Loucy (cell line): ENCODE measurements around the gene FLNA.
"Not testable (repeated sequence)": the region's sequence is repeated elsewhere in the genome, so short reads cannot be mapped to it uniquely, and the experiment has no call there.

ENCODE experiments used
- EZH2phosphoT487 ChIP-seq: fragments of 200-600 bp; IDR thresholded peaks from 2 replicates; pipeline ENCODE4 v1.6.1; 2018; ENCODE audit warnings: antibody characterized with exemption, mild to moderate bottlenecking, moderate library complexity, borderline replicate concordance
- TF ChIP-seq, protein P1 (sequence below): fragments of 200-600 bp; sonication (generic); conservative IDR thresholded peaks from 2 replicates; pipeline ENCODE4 v1.5.1; 2014; ENCODE audit warnings: mild to moderate bottlenecking, antibody characterized with exemption, low read length

DNA sequence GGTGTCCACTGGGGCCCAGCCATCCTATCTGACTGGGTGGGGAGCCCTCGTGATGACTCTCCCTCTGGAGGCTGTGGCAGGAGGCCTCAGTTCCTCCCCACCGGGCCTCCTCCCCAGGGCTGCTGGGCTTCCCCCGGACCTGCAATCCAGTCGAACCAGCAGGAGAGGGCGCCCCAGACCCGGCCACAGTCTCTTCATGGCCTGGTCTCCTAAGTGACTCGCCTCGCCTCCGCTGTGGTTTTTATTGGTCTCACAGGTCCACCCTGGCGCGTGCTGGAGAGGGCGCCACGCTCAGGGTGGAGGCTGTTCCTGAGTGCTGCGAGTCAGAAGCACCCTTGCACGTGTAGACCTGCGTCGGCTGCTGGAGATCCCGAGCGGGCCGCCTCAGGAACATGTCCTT is 30.8 kb downstream of the FLNA start:
- not testable (repeated sequence) for TF ChIP-seq EZH2phosphoT487
- TF ChIP-seq, protein P1, sequence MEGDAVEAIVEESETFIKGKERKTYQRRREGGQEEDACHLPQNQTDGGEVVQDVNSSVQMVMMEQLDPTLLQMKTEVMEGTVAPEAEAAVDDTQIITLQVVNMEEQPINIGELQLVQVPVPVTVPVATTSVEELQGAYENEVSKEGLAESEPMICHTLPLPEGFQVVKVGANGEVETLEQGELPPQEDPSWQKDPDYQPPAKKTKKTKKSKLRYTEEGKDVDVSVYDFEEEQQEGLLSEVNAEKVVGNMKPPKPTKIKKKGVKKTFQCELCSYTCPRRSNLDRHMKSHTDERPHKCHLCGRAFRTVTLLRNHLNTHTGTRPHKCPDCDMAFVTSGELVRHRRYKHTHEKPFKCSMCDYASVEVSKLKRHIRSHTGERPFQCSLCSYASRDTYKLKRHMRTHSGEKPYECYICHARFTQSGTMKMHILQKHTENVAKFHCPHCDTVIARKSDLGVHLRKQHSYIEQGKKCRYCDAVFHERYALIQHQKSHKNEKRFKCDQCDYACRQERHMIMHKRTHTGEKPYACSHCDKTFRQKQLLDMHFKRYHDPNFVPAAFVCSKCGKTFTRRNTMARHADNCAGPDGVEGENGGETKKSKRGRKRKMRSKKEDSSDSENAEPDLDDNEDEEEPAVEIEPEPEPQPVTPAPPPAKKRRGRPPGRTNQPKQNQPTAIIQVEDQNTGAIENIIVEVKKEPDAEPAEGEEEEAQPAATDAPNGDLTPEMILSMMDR = not testable (repeated sequence)
